G401 (cell line): ENCODE measurements around the gene POLR3B. TPM values are rescaled to one million over a fixed set of nuclear protein-coding genes. Genes with fewer than 3 reads are reported as not detected.
A peak's percentile ranks its signal among the peaks of the same experiment; 100 is the strongest.
"Not testable (repeated sequence)": the region's sequence is repeated elsewhere in the genome, so short reads cannot be mapped to it uniquely, and the experiment has no call there.

Experiments used
- DNase-seq: peaks from one replicate; pipeline ENCODE4 v3.0.0-alpha.2; 2015; ENCODE audit warnings: low spot score
- in situ Hi-C: cut with HindIII; loops from 2 replicates; pipeline ENCODE4 v1.10.0; 2016; ENCODE audit warnings: low sequenced_read_pairs, mixed read lengths
- total RNA-seq: library from RNA; depleted of rRNA; stranded (reverse); fragments of >200 nt; shearing (Covaris generic); gene quantifications from 2 replicates; pipeline ENCODE4 v1.2.3, GENCODE V29; 2014

POLR3B gene
- total RNA-seq, 1 experiment from 2014 or later, result 8.1 TPM

- in situ Hi-C loops, result no loop called here
Measured at GRCh38 chr12:106341086-106341877, 16.3 kb upstream of the POLR3B start.

GRCh38 chr12:106342397-106343213 is 14.9 kb upstream of the POLR3B start:
- in situ Hi-C loops, result no loop called here
- DNase-seq, result peak; percentile 11

More at GRCh38 chr12:106341086-106341877, 16.3 kb upstream of the POLR3B start:
- DNase-seq, result no peak

- DNase-seq, result no peak
- in situ Hi-C loops, result no loop called here
Measured at GRCh38 chr12:106343214-106343528, 14.4 kb upstream of the POLR3B start.

GRCh38 chr12:106344131-106344530 is 13.4 kb upstream of the POLR3B start:
- in situ Hi-C loops, result no loop called here
- DNase-seq, result no peak

GRCh38 chr12:106345746-106346145 is 11.8 kb upstream of the POLR3B start:
- peak; percentile 53 for DNase-seq
- in situ Hi-C loops, result no loop called here

- no peak for DNase-seq
- in situ Hi-C loops, result no loop called here
Measured at GRCh38 chr12:106348411-106348810, 9.1 kb upstream of the POLR3B start.

- in situ Hi-C loops, result no loop called here
Measured at GRCh38 chr12:106353175-106353574, 4.4 kb upstream of the POLR3B start.

GRCh38 chr12:106358396-106359241 is 1.1 kb downstream of the POLR3B start:
- DNase-seq, result no peak
- in situ Hi-C loops, result no loop called here

More at GRCh38 chr12:106353175-106353574, 4.4 kb upstream of the POLR3B start:
- no peak for DNase-seq

GRCh38 chr12:106359646-106360399 is 2.3 kb downstream of the POLR3B start:
- DNase-seq, result no peak
- in situ Hi-C loops, result no loop called here

GRCh38 chr12:106360400-106360994 is 2.9 kb downstream of the POLR3B start:
- in situ Hi-C loops, result no loop called here
- DNase-seq, result no peak

- DNase-seq, result no peak
- in situ Hi-C loops, result no loop called here
Measured at GRCh38 chr12:106362971-106363370, 5.4 kb downstream of the POLR3B start.

- in situ Hi-C loops, result no loop called here
- no peak for DNase-seq
Measured at GRCh38 chr12:106364261-106364660, 6.7 kb downstream of the POLR3B start.

GRCh38 chr12:106369624-106370346 is 12.2 kb downstream of the POLR3B start:
- DNase-seq, result no peak
- in situ Hi-C loops, result no loop called here

GRCh38 chr12:106378788-106379187 is 21.2 kb downstream of the POLR3B start:
- DNase-seq, result no peak
- in situ Hi-C loops, result no loop called here

GRCh38 chr12:106380954-106381353 is 23.4 kb downstream of the POLR3B start:
- no peak for DNase-seq
- in situ Hi-C loops, result no loop called here

GRCh38 chr12:106381866-106382265 is 24.3 kb downstream of the POLR3B start:
- in situ Hi-C loops, result not testable (repeated sequence)

GRCh38 chr12:106386813-106387535 is 29.4 kb downstream of the POLR3B start:
- in situ Hi-C loops, result no loop called here
- no peak for DNase-seq

More at GRCh38 chr12:106381866-106382265, 24.3 kb downstream of the POLR3B start:
- DNase-seq, result not testable (repeated sequence)
